ENCODE data around the gene DENND1A. TPM values are rescaled to one million over a fixed set of nuclear protein-coding genes. Genes with fewer than 3 reads are reported as not detected.

DENND1A gene
- total and polyA plus RNA-seq, 4 donors, result 7.9 to 22.0 (median 13.9) TPM

DNA sequence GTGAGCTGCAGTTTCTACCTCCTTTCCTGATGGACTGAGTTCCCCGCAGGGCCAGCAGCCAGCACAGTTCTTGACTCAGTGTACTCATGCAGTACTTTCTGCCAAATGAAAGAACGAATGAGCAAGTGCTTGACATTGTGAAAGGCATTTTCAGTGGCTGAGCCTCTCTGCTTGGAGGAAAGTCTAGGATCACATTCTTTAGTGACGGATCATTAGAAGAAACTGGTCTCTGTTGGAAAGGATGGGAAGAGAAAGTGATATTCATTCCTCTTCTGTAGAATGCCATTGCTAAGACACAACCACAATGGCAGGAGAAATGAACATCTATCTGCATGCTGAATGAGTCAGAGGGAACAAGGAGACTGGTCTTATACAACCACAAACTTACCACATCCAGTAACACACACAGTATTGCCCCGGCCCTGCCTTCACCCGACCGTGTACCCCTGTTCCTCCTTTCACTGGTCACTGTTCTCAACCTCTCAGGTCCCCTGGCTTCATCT is 367.0 kb downstream of the DENND1A start:
- WGBS, result 85% methylated on average over 6 of the region's 6 CpGs
- Histone ChIP-seq H3K9me3 (ENCODE audit: control insufficient read depth in 4 of 4, low read length in 3 of 4) (no peaks in the 10 kb centered on the region), H3K9ac (ENCODE audit: low read depth in 1 of 2, low read length in 2 of 2) (no peak overlapping the region), H3K36me3 (ENCODE audit: control insufficient read depth in 4 of 4, insufficient read depth in 3 of 4, low read depth in 1 of 4, low read length in 3 of 4) (peaks cover 0 to 2% (median 0%) of the 10 kb centered on the region in 4 donors), H3K4me3 (ENCODE audit: low read depth in 1 of 3, low read length in 3 of 3) (no peak overlapping the region), H3K27ac (ENCODE audit: low read depth in 1 of 2, low read length in 2 of 2) (no peak overlapping the region), H3K4me1 (ENCODE audit: control insufficient read depth in 4 of 4, insufficient read depth in 4 of 4, low read length in 3 of 4) (no peaks in the 10 kb centered on the region), H3K27me3 (ENCODE audit: control insufficient read depth in 4 of 4, insufficient read depth in 4 of 4, low read length in 3 of 4) (no peaks in the 10 kb centered on the region)
- TF ChIP-seq FOXA2 (IDR thresholded peaks at IDR 0.05) (no peak), EGR1 (IDR thresholded peaks at IDR 0.05; ENCODE audit: low read depth in 2 of 2) (no peak), JUND (IDR thresholded peaks at IDR 0.05) (no peak)
- TF ChIP-seq, protein P1, sequence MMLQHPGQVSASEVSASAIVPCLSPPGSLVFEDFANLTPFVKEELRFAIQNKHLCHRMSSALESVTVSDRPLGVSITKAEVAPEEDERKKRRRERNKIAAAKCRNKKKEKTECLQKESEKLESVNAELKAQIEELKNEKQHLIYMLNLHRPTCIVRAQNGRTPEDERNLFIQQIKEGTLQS (IDR thresholded peaks at IDR 0.05), result no peak
- TF ChIP-seq, protein P2, sequence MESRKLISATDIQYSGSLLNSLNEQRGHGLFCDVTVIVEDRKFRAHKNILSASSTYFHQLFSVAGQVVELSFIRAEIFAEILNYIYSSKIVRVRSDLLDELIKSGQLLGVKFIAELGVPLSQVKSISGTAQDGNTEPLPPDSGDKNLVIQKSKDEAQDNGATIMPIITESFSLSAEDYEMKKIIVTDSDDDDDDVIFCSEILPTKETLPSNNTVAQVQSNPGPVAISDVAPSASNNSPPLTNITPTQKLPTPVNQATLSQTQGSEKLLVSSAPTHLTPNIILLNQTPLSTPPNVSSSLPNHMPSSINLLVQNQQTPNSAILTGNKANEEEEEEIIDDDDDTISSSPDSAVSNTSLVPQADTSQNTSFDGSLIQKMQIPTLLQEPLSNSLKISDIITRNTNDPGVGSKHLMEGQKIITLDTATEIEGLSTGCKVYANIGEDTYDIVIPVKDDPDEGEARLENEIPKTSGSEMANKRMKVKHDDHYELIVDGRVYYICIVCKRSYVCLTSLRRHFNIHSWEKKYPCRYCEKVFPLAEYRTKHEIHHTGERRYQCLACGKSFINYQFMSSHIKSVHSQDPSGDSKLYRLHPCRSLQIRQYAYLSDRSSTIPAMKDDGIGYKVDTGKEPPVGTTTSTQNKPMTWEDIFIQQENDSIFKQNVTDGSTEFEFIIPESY (IDR thresholded peaks at IDR 0.05), result no peak
- no peak for DNase-seq (ENCODE audit: low spot score)

DNA sequence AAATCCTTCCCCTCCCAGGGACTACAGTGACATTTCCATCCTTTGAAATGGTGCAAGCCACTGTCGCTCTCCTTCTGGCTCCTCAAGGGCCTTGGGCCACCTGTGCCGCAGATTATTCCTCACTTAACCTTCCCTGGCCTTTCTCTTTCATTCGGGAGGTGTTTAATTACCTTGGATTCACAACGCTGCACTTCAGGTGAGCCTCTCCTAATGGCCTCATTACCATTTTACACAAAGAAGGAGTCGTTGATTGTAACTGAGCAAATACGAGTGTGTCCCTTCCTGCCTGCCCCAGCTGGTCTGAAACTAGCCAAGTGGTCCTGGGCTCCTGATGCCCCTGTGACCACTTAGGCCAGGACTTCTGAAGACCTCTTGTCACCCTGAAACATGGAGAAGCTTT is 368.9 kb downstream of the DENND1A start:
- peaks cover 4 to 13% (median 10%) of the 10 kb centered on the region in 4 donors for H3K36me3 ChIP-seq (ENCODE audit: control insufficient read depth in 4 of 4, insufficient read depth in 3 of 4, low read depth in 1 of 4, low read length in 3 of 4)
- no peaks in the 10 kb centered on the region for H3K9me3 ChIP-seq (ENCODE audit: control insufficient read depth in 4 of 4, low read length in 3 of 4)
- no peaks in the 10 kb centered on the region for H3K4me1 ChIP-seq (ENCODE audit: control insufficient read depth in 4 of 4, insufficient read depth in 4 of 4, low read length in 3 of 4)
- TF ChIP-seq HNF4G (IDR thresholded peaks at IDR 0.05) (no peak), GABPA (IDR thresholded peaks at IDR 0.05 in 1 of 2, conservative IDR thresholded peaks at IDR 0.05 in 1 of 2) (no peak), HNF4A (conservative IDR thresholded peaks at IDR 0.05) (no peak), TAF1 (conservative IDR thresholded peaks at IDR 0.05) (no peak), JUND (IDR thresholded peaks at IDR 0.05) (no peak), RAD21 (IDR thresholded peaks at IDR 0.05) (no peak), YY1 (IDR thresholded peaks at IDR 0.05) (no peak), RXRA (IDR thresholded peaks at IDR 0.05) (no peak), SP1 (IDR thresholded peaks at IDR 0.05) (no peak), FOXA1 (IDR thresholded peaks at IDR 0.05) (no peak)
- TF ChIP-seq, protein P1 (IDR thresholded peaks at IDR 0.05), result no peak
- TF ChIP-seq, protein P3, sequence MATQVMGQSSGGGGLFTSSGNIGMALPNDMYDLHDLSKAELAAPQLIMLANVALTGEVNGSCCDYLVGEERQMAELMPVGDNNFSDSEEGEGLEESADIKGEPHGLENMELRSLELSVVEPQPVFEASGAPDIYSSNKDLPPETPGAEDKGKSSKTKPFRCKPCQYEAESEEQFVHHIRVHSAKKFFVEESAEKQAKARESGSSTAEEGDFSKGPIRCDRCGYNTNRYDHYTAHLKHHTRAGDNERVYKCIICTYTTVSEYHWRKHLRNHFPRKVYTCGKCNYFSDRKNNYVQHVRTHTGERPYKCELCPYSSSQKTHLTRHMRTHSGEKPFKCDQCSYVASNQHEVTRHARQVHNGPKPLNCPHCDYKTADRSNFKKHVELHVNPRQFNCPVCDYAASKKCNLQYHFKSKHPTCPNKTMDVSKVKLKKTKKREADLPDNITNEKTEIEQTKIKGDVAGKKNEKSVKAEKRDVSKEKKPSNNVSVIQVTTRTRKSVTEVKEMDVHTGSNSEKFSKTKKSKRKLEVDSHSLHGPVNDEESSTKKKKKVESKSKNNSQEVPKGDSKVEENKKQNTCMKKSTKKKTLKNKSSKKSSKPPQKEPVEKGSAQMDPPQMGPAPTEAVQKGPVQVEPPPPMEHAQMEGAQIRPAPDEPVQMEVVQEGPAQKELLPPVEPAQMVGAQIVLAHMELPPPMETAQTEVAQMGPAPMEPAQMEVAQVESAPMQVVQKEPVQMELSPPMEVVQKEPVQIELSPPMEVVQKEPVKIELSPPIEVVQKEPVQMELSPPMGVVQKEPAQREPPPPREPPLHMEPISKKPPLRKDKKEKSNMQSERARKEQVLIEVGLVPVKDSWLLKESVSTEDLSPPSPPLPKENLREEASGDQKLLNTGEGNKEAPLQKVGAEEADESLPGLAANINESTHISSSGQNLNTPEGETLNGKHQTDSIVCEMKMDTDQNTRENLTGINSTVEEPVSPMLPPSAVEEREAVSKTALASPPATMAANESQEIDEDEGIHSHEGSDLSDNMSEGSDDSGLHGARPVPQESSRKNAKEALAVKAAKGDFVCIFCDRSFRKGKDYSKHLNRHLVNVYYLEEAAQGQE (IDR thresholded peaks at IDR 0.05), result no peak
- TF ChIP-seq, protein P4, sequence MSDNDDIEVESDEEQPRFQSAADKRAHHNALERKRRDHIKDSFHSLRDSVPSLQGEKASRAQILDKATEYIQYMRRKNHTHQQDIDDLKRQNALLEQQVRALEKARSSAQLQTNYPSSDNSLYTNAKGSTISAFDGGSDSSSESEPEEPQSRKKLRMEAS (IDR thresholded peaks at IDR 0.05), result no peak
- WGBS, result 92% methylated on average over 6 of the region's 6 CpGs
- no peak overlapping the region for H3K27ac ChIP-seq (ENCODE audit: low read depth in 1 of 2, low read length in 2 of 2)
- no peaks in the 10 kb centered on the region for H3K27me3 ChIP-seq (ENCODE audit: control insufficient read depth in 4 of 4, insufficient read depth in 4 of 4, low read length in 3 of 4)
- no peak overlapping the region for H3K9ac ChIP-seq (ENCODE audit: low read depth in 1 of 2, low read length in 2 of 2)
- H3K4me3 ChIP-seq (ENCODE audit: low read depth in 1 of 3, low read length in 3 of 3), result no peak overlapping the region
- DNase-seq (ENCODE audit: low spot score), result no peak
